MM.1S (cell line): ENCODE data around the gene POLR3GL.

Experiments used
- DNase-seq: peaks from one replicate; pipeline ENCODE4 v3.0.0-alpha.2; 2015
- H2AFZ ChIP-seq: fragments of 300-600 bp; sonication (generic); 2 replicates; pipeline ENCODE4 v1.6.0; 2016; ENCODE audit warnings: antibody characterized with exemption, low read length
- H3F3A ChIP-seq: fragments of 300-600 bp; sonication (generic); 2 replicates; pipeline ENCODE4 v1.6.1; 2016; ENCODE audit warnings: mild to moderate bottlenecking, antibody characterized with exemption, low read length, moderate library complexity, mixed read lengths; ENCODE audit not compliant: insufficient read depth
- H3K27ac ChIP-seq: fragments of 300-600 bp; sonication (generic); 2 replicates; pipeline ENCODE4 v1.5.1; 2016; ENCODE audit warnings: mild to moderate bottlenecking, low read length
- H3K27me3 ChIP-seq: fragments of 300-600 bp; sonication (generic); replicated peaks from 2 replicates; pipeline ENCODE4 v1.6.0; 2016; ENCODE audit warnings: low read length; ENCODE audit not compliant: insufficient read depth
- H3K36me3 ChIP-seq: fragments of 300-600 bp; sonication (generic); replicated peaks from 2 replicates; pipeline ENCODE4 v1.6.1; 2016; ENCODE audit warnings: mild to moderate bottlenecking, low read length, mixed read lengths; ENCODE audit not compliant: insufficient read depth
- H3K4me1 ChIP-seq: fragments of 300-600 bp; sonication (generic); 2 replicates; pipeline ENCODE4 v1.6.1; 2016; ENCODE audit warnings: low read length, mixed read lengths
- H3K4me2 ChIP-seq: fragments of 300-600 bp; sonication (generic); 2 replicates; pipeline ENCODE4 v1.6.0; 2016; ENCODE audit warnings: low read depth, low read length
- H3K4me3 ChIP-seq: fragments of 300-600 bp; sonication (generic); 2 replicates; pipeline ENCODE4 v1.5.1; 2016; ENCODE audit warnings: low read length, mixed read lengths
- H3K79me2 ChIP-seq: fragments of 300-600 bp; sonication (generic); 2 replicates; pipeline ENCODE4 v1.6.1; 2016; ENCODE audit warnings: mixed run types, low read length, mixed read lengths
- H3K9ac ChIP-seq: fragments of 300-600 bp; sonication (generic); 2 replicates; pipeline ENCODE4 v1.6.1; 2016; ENCODE audit warnings: low read length, mixed read lengths
- H3K9me2 ChIP-seq: fragments of 300-600 bp; sonication (generic); replicated peaks from 2 replicates; pipeline ENCODE4 v1.6.1; 2016; ENCODE audit warnings: mild to moderate bottlenecking, low read length, mixed read lengths; ENCODE audit not compliant: insufficient read depth
- H3K9me3 ChIP-seq: fragments of 300-600 bp; sonication (generic); replicated peaks from 2 replicates; pipeline ENCODE4 v1.6.1; 2016; ENCODE audit warnings: mild to moderate bottlenecking, low read length, mixed read lengths; ENCODE audit not compliant: insufficient read depth
- H4K20me1 ChIP-seq: fragments of 300-600 bp; sonication (generic); 2 replicates; pipeline ENCODE4 v1.6.1; 2016; ENCODE audit warnings: mild to moderate bottlenecking, low read length, moderate library complexity, mixed read lengths; ENCODE audit not compliant: insufficient read depth
- EZH2 ChIP-seq: fragments of 300-600 bp; sonication (generic); optimal IDR thresholded peaks from 2 replicates; pipeline ENCODE3; 2017; ENCODE audit warnings: low read depth, mild to moderate bottlenecking, antibody characterized with exemption, low read length, mixed read lengths
- EZH2phosphoT487 ChIP-seq: fragments of 300-600 bp; sonication (generic); IDR thresholded peaks from 2 replicates; pipeline ENCODE4 v1.6.1; 2018; ENCODE audit warnings: antibody characterized with exemption, low read length
- TF ChIP-seq, protein P1 (sequence below): fragments of 300-600 bp; sonication (generic); IDR thresholded peaks from 2 replicates; pipeline ENCODE4 v1.5.1; 2016; ENCODE audit warnings: antibody characterized with exemption, low read length, mixed read lengths

Gene POLR3GL

DNA sequence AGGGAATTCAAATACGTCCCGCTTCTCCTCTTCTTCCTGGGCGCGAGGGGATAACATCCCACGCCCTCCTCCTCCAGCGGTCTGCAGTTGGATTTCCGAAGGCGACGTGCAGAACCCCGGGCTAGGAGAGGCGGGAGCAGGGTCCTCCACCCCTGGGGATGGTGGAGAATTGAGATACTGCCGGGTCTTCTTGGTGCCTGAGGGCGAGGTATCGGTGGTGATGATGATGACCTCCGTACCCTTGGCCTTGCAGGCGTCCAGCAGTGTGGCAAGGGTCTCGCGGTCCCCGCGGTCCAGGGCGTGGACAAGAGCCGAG, 3.4 kb upstream of the POLR3GL start:
- Histone ChIP-seq H3K9me2 (no peaks in the 10 kb centered on the region), H2AFZ (peak overlapping the region; percentile 52), H3K4me3 (peak overlapping the region; percentile 56)

DNA sequence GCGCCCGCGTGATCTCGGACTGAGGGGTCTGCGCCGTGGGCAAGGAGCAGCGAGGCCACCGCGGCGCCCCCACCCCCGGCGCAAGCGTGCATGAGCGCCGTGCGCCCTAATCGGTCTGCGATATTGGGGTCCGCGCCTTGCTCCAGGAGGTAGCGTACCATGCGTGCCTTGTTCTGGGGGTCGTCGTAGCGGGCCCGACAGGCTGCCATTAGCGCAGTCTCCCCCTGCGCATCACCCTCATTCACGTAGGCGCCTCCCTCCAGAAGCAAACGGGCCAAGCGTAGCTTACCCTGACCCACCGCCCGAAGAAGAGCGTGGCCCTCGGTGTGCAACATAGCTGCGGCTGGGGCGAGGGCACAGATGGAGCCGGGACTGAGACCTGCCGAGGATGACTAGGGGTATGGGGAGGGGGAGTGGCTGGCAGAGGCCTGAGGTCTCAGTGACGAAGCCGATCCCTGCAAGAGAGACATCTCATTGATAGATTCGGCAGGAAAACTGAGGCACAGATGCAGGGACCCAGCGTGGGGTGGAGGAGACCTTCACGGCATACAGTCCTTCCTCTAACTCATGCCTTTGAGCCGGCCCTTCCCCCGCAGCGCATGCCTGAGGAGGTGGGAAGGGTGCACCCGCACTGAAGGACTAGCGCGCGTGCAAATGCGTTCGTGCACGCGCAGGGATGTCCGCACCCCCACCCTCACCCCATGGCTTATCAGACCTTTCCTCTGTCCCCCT, 2.9 kb upstream of the POLR3GL start:
- H3K27me3 ChIP-seq: peaks cover 62% of the 10 kb centered on the region
- no peak overlapping the region for H3K9ac ChIP-seq
- H4K20me1 ChIP-seq: no peaks in the 10 kb centered on the region
- TF ChIP-seq EZH2: peak; percentile 95
- no peak for TF ChIP-seq EZH2phosphoT487
- TF ChIP-seq, protein P1, sequence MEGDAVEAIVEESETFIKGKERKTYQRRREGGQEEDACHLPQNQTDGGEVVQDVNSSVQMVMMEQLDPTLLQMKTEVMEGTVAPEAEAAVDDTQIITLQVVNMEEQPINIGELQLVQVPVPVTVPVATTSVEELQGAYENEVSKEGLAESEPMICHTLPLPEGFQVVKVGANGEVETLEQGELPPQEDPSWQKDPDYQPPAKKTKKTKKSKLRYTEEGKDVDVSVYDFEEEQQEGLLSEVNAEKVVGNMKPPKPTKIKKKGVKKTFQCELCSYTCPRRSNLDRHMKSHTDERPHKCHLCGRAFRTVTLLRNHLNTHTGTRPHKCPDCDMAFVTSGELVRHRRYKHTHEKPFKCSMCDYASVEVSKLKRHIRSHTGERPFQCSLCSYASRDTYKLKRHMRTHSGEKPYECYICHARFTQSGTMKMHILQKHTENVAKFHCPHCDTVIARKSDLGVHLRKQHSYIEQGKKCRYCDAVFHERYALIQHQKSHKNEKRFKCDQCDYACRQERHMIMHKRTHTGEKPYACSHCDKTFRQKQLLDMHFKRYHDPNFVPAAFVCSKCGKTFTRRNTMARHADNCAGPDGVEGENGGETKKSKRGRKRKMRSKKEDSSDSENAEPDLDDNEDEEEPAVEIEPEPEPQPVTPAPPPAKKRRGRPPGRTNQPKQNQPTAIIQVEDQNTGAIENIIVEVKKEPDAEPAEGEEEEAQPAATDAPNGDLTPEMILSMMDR: no peak
- peak overlapping the region; percentile 88 for H3K4me2 ChIP-seq
- H3K79me2 ChIP-seq: no peaks in the 10 kb centered on the region
- no peaks in the 10 kb centered on the region for H3K36me3 ChIP-seq
- no peaks in the 10 kb centered on the region for H3K9me3 ChIP-seq
- H3K27ac ChIP-seq: no peak overlapping the region
- H3K9me2 ChIP-seq: no peaks in the 10 kb centered on the region
- DNase-seq: no peak
- H2AFZ ChIP-seq: peak overlapping the region; percentile 52
- H3K4me1 ChIP-seq: peaks cover 50% of the 10 kb centered on the region
- H3F3A ChIP-seq: peaks cover 19% of the 10 kb centered on the region; the same call in 1 of the 2 replicates
- peak overlapping the region; percentile 56 for H3K4me3 ChIP-seq

More for the DNA sequence above, 3.4 kb upstream of the POLR3GL start:
- Histone ChIP-seq H4K20me1 (no peaks in the 10 kb centered on the region), H3F3A (peaks cover 20% of the 10 kb centered on the region; the same call in 1 of the 2 replicates), H3K27me3 (peaks cover 64% of the 10 kb centered on the region), H3K4me1 (peaks cover 52% of the 10 kb centered on the region), H3K79me2 (no peaks in the 10 kb centered on the region), H3K4me2 (peak overlapping the region; percentile 88), H3K9me3 (no peaks in the 10 kb centered on the region), H3K36me3 (no peaks in the 10 kb centered on the region), H3K9ac (no peak overlapping the region), H3K27ac (no peak overlapping the region)
- DNase-seq: no peak
- TF ChIP-seq, protein P1: no peak
- TF ChIP-seq EZH2 (no peak), EZH2phosphoT487 (no peak; the same call in 1 of the 2 replicates)

DNA sequence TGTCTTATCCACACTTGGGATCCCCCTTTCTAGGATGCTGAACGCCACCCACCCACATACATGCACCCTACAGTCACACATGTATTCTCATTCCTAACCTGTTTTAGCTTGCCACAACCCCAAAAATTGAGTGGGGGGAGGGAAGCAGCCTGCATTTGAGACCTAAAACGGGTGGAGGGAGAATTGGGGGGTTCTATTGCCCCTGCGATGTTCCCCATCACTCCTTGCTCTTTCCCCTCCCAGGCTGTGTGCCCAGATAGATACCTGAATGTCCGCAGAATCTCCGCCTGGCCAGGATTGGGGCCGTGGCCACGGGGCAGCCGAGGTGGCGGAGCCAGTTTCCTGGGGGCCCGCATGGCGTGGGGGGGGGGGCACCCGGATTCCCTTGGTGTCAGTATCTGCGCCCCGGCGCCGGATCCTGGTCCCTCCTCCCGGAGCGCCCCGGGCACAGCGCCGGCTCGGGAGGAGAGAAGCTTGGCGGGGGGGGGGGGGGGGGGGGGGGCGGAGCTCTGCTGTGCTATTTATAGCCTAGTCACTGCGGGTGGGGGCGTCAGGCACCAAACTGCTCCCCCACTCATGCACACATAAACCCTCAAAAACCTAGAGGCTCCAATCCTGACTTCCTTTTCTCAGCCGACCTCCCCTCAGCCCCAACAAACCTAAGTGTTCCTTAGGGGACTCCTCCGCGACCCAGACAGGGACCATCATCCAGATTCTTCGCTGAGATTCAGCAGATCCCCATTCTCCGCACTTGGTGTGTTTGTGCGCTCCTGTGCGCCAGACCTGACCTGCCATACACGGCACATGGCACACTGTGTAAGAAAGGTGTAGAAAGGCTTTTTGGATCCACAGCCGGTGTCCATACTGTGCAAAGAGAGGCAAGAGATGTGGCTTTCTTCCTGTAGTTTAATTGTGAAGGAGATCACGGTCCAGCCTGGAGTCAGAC, 2.1 kb upstream of the POLR3GL start:
- Histone ChIP-seq H3K4me1 (peaks cover 42% of the 10 kb centered on the region), H3K9me2 (no peaks in the 10 kb centered on the region), H3K4me3 (peak overlapping the region; percentile 56), H3K27ac (no peak overlapping the region), H4K20me1 (no peaks in the 10 kb centered on the region), H3K79me2 (no peaks in the 10 kb centered on the region), H3K27me3 (peaks cover 53% of the 10 kb centered on the region), H3K4me2 (peak overlapping the region; percentile 88), H3K36me3 (no peaks in the 10 kb centered on the region), H3F3A (peaks cover 12% of the 10 kb centered on the region; the same call in 1 of the 2 replicates), H3K9me3 (no peaks in the 10 kb centered on the region), H3K9ac (no peak overlapping the region), H2AFZ (peak overlapping the region; percentile 52; the same call in 1 of the 2 replicates)
- no peak for TF ChIP-seq EZH2
- TF ChIP-seq, protein P1: no peak
- no peak for TF ChIP-seq EZH2phosphoT487
- DNase-seq: no peak
